K562 (cell line): ENCODE measurements around the gene SLC29A3. TPM values are rescaled to one million over a fixed set of nuclear protein-coding genes. Genes with fewer than 3 reads are reported as not detected.

Experiments
- ATAC-seq: fragments of 200-7000 bp; cut with Tn5 transposase; 3 replicates; pipeline ENCODE4 v1.9.1; 2020; ENCODE audit warnings: moderate library complexity
- BruUV-seq: library from RNA; stranded (reverse); fragments of 400-500 nt; replicated peaks from 2 replicates; lab custom pipeline; 2021; lab: Mats Ljungman, UMichigan
- CTCF ChIA-PET: fragments of 300-600 bp; formaldehyde crosslinking; extraction: SDS; loops from one replicate; lab custom pipeline; 2021; ENCODE audit warnings: low intra/inter-chr PET ratio; lab: Yijun Ruan, JAX
- POLR2A ChIA-PET: fragments of 300-600, 350-650 bp; sonication (Branson Sonifier 250); formaldehyde crosslinking; extraction: SDS; loops from one replicate; lab custom pipeline; 2021; ENCODE audit warnings: antibody characterized with exemption, inconsistent platforms; lab: Yijun Ruan, JAX
- DNase-seq, 4 experiments: peaks; one replicate each; pipeline versions ENCODE4 v3.0.0 to v3.0.0-alpha.2; 2011 to 2018; ENCODE audit warnings: low spot score in 3 of 4, mixed read lengths in 3 of 4; ENCODE audit errors: extremely low read depth in 1 of 4
- FAIRE-seq: peaks from 2 replicates; lab custom pipeline; 2011; peaks lifted over from hg19 to GRCh38; lab: Jason Lieb, UNC
- H2AFZ ChIP-seq: 2 replicates; pipeline ENCODE4 v1.6.0; 2011; ENCODE audit warnings: low read depth, low read length, control low read depth, inconsistent platforms
- H3K27ac ChIP-seq: fragments of 200-600 bp; 3 replicates; pipeline ENCODE4 v1.8.0; 2011; ENCODE audit warnings: low read depth, mild to moderate bottlenecking, control low read depth, inconsistent platforms, low read length, moderate library complexity, mixed read lengths; ENCODE audit errors: extremely low read depth
- H3K27me3 ChIP-seq, 2 experiments: fragments of 300-600 bp in 1 of 2; 2 replicates in 1 of 2; 3 replicates in 1 of 2; pipeline versions ENCODE4 v1.6.0 to v1.8.0; 2011; ENCODE audit warnings: inconsistent platforms in 2 of 2, low read length in 2 of 2, mild to moderate bottlenecking in 1 of 2, mixed read lengths in 1 of 2, moderate library complexity in 1 of 2; ENCODE audit not compliant: control insufficient read depth in 2 of 2, insufficient read depth in 2 of 2
- H3K36me3 ChIP-seq: fragments of 300-600 bp; 3 replicates; pipeline ENCODE4 v1.8.0; 2011; ENCODE audit warnings: mild to moderate bottlenecking, low read length, inconsistent platforms; ENCODE audit not compliant: control insufficient read depth, insufficient read depth
- H3K4me1 ChIP-seq, 2 experiments: fragments of 200-600 bp in 1 of 2; replicated peaks in 1 of 2; 2 replicates in 1 of 2; 3 replicates in 1 of 2; pipeline versions ENCODE4 v1.5.1 to v1.8.0; 2011; ENCODE audit warnings: inconsistent platforms in 2 of 2, low read length in 2 of 2, mild to moderate bottlenecking in 1 of 2, mixed read lengths in 1 of 2, moderate library complexity in 1 of 2; ENCODE audit not compliant: control insufficient read depth in 2 of 2, insufficient read depth in 2 of 2
- H3K4me2 ChIP-seq: 2 replicates; pipeline ENCODE4 v1.6.1; 2011; ENCODE audit warnings: low read length, control low read depth, inconsistent platforms, mixed read lengths; ENCODE audit not compliant: insufficient read depth
- H3K4me3 ChIP-seq: fragments of 200-600 bp; sonication (generic), shearing (Covaris generic); 2 replicates; pipeline ENCODE4 v1.5.1; 2016; ENCODE audit warnings: control low read depth, inconsistent platforms
- H3K79me2 ChIP-seq: fragments of 200-600 bp; 3 replicates; pipeline ENCODE4 v1.8.0; 2011; ENCODE audit warnings: low read length, inconsistent platforms; ENCODE audit not compliant: control insufficient read depth, insufficient read depth
- H3K9ac ChIP-seq, 2 experiments: 2 replicates each; pipeline versions ENCODE4 v1.6.0 to v1.6.1; 2011; ENCODE audit warnings: low read depth in 2 of 2, low read length in 2 of 2, control low read depth in 1 of 2, inconsistent platforms in 1 of 2, mild to moderate bottlenecking in 1 of 2, mixed read lengths in 1 of 2; ENCODE audit not compliant: insufficient read depth in 1 of 2
- H3K9me1 ChIP-seq: one replicate; pipeline ENCODE4 v1.6.0; 2011; ENCODE audit warnings: inconsistent platforms, mild to moderate bottlenecking, low read length, moderate library complexity; ENCODE audit not compliant: control insufficient read depth, insufficient read depth
- H3K9me3 ChIP-seq: replicated peaks from 2 replicates; pipeline ENCODE4 v1.5.1; 2011; ENCODE audit warnings: low read depth, low read length, inconsistent platforms; ENCODE audit not compliant: control insufficient read depth, insufficient read depth
- H4K20me1 ChIP-seq: replicated peaks from 2 replicates; pipeline ENCODE4 v1.6.1; 2011; ENCODE audit warnings: low read length, inconsistent platforms, mixed read lengths; ENCODE audit not compliant: control insufficient read depth, insufficient read depth
- ARNT ChIP-seq, 2 experiments: fragments of 450-650 bp; IDR thresholded peaks; 2 replicates each; pipeline ENCODE4 v1.6.1; 2016; ENCODE audit warnings: mild to moderate bottlenecking in 1 of 2
- FOXK2 ChIP-seq, 2 experiments: fragments of 450-650 bp; IDR thresholded peaks in 1 of 2; conservative IDR thresholded peaks in 1 of 2; 2 replicates each; pipeline ENCODE4 v1.6.1; 2016; ENCODE audit warnings: low read depth in 2 of 2, mild to moderate bottlenecking in 1 of 2
- LCOR ChIP-seq: sonication (generic); formaldehyde crosslinking; IDR thresholded peaks from 2 replicates; pipeline ENCODE4 v1.8.0; 2022; ENCODE audit warnings: mild to moderate bottlenecking, missing genetic modification reagents
- SIRT6 ChIP-seq: IDR thresholded peaks from one replicate; pipeline ENCODE4 v1.6.1; 2012; ENCODE audit warnings: low read depth, mild to moderate bottlenecking, control low read depth, inconsistent platforms, low read length, moderate library complexity
- SRSF1 ChIP-seq: fragments of 200-400 bp; formaldehyde crosslinking; IDR thresholded peaks from 2 replicates; pipeline ENCODE4 v1.6.1; 2017; ENCODE audit warnings: mild to moderate bottlenecking, low read depth, low read length, moderate library complexity
- TAF15 ChIP-seq: fragments of 200-400 bp; formaldehyde crosslinking; IDR thresholded peaks from 2 replicates; pipeline ENCODE4 v1.6.1; 2017; ENCODE audit warnings: mild to moderate bottlenecking, low read depth, low read length, moderate library complexity
- ZBTB7A ChIP-seq: IDR thresholded peaks from 2 replicates; pipeline ENCODE4 v1.6.1; 2011; ENCODE audit warnings: low read depth, mild to moderate bottlenecking, low read length, moderate library complexity, borderline replicate concordance; ENCODE audit not compliant: control insufficient read depth
- ZNF24 ChIP-seq: fragments of 450-650 bp; IDR thresholded peaks from 2 replicates; pipeline ENCODE4 v1.6.1; 2016
- ZNF79 ChIP-seq: fragments of 250-450 bp; sonication (Bioruptor Pico); IDR thresholded peaks from 2 replicates; pipeline ENCODE4 v1.4.0; 2020; ENCODE audit warnings: low read depth, mild to moderate bottlenecking, moderate library complexity
- WGBS: fragments of 100-300 bp; shearing (Covaris generic); methylation state at CpG from one replicate; pipeline ENCODE4 v1.1.6; 2016; ENCODE audit warnings: low coverage, mixed read lengths; ENCODE audit not compliant: insufficient coverage; ENCODE audit errors: missing lambda C conversion rate; 5-methylcytosine and 5-hydroxymethylcytosine counted together
- in situ Hi-C: fragments of 300-500 bp; cut with MboI; formaldehyde crosslinking; loops from 4 replicates; pipeline ENCODE4 v1.15.0; 2018; ENCODE audit warnings: inconsistent platforms, mixed read lengths
- intact Hi-C: fragments of 100-400 bp; cut with micrococcal nuclease; formaldehyde crosslinking; loops from 2 replicates; pipeline ENCODE4 v1.14.2; 2022
- polyA plus RNA-seq, 8 experiments: library from polyadenylated mRNA; depleted of rRNA in 4 of 8; stranded (reverse) in 5 of 8; unstranded in 3 of 8; fragments of >200 nt; fragmentation: Nextera tagmentation in 2 of 8; fragmentation: Illumina TruSeq in 1 of 8; extraction: Ambion mirVana in 2 of 8; extraction: Trizol in 1 of 8; gene quantifications; 2 replicates each; pipeline versions ENCODE4 v1.2.1 to v1.2.3, GENCODE V29; 2011 to 2014; ENCODE audit warnings: inconsistent platforms in 1 of 8, missing spikeins in 1 of 8
- total RNA-seq, 7 experiments: library from RNA; depleted of rRNA in 6 of 7; stranded (reverse); fragments of >200 nt in 6 of 7; fragmentation: Illumina TruSeq in 2 of 7; extraction: Trizol in 2 of 7; gene quantifications; 2 replicates each; pipeline versions ENCODE4 v1.2.1 to v1.2.3, GENCODE V29; 2011 to 2021; ENCODE audit warnings: low replicate concordance in 1 of 7
- TF ChIP-seq, protein P1 (sequence below): fragments of 450-650 bp; formaldehyde crosslinking; conservative IDR thresholded peaks from 2 replicates; pipeline ENCODE4 v1.4.0; 2022; ENCODE audit warnings: mild to moderate bottlenecking, missing genetic modification characterization

Gene SLC29A3
- total and polyA plus RNA-seq, 9 of the 15 experiments (the other 6 are each of a cell fraction or from before 2014, with no cell fraction given) = 2.1 to 10.7 (median 4.6) TPM

DNA sequence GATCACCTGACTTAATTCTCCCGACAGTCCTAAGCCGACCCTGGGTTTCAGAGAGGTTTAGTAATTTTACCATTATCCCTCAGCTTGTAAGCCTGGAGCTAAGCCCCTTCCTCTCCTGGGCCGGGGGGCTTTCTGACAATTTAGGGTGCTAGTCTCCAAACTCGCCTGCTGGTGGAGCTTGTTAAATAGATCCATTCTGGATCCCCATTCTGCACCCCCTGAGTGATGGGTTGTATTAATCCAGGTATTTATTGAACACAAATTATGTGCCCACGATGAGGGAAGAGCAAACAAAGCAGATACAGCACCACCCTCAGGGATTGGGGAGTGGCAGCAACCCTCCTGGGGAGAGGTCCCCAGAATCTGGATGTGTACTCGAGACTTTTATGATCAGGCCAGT is 1.3 kb upstream of the SLC29A3 start:
- Histone ChIP-seq H3K4me1 (peaks cover 16 to 23% of the 10 kb centered on the region in 2 experiments), H3K4me2 (no peak overlapping the region), H3K27ac (no peak overlapping the region), H2AFZ (no peak overlapping the region), H3K27me3 (no peaks in the 10 kb centered on the region), H3K4me3 (no peak overlapping the region), H3K9me3 (no peaks in the 10 kb centered on the region), H4K20me1 (no peaks in the 10 kb centered on the region), H3K9me1 (no peaks in the 10 kb centered on the region), H3K79me2 (0 out of 3 replicates have a peak, but pooled peaks cover 2% of the 10 kb centered on the region), H3K9ac (no peak overlapping the region), H3K36me3 (no peaks in the 10 kb centered on the region; the same call in 2 of the 3 replicates)
- 28% methylated on average over 6 of the region's 6 CpGs for WGBS
- FAIRE-seq (no peak), DNase-seq (no peak), ATAC-seq (no peak)
- in situ Hi-C loops (loop anchor here (5.0 to 25.0 kb wide), 3 partner anchors 250 to 1020 kb away; no protein-coding TSS in a partner anchor), intact Hi-C loops (loop anchor here (2.0 to 10.0 kb wide), 3 partner anchors 165 to 727 kb away; no protein-coding TSS in a partner anchor)
- ChIA-PET CTCF (interaction anchor here (2.5 to 2.8 kb wide), 2 partner anchors 252 to 579 kb away, joined by 11 to 13 read pairs; no protein-coding TSS in a partner anchor), POLR2A (interaction anchor here (0.6 to 1.8 kb wide), 4 partner anchors 10 to 1498 kb away, joined by 3 to 5 read pairs (median 3); no protein-coding TSS in a partner anchor)
- TF ChIP-seq ARNT (IDR thresholded peaks at IDR 0.05) (no peak), ZBTB7A (peak; percentile 42; the same call in 1 of the 2 replicates)
- no TSS peak for BruUV-seq

DNA sequence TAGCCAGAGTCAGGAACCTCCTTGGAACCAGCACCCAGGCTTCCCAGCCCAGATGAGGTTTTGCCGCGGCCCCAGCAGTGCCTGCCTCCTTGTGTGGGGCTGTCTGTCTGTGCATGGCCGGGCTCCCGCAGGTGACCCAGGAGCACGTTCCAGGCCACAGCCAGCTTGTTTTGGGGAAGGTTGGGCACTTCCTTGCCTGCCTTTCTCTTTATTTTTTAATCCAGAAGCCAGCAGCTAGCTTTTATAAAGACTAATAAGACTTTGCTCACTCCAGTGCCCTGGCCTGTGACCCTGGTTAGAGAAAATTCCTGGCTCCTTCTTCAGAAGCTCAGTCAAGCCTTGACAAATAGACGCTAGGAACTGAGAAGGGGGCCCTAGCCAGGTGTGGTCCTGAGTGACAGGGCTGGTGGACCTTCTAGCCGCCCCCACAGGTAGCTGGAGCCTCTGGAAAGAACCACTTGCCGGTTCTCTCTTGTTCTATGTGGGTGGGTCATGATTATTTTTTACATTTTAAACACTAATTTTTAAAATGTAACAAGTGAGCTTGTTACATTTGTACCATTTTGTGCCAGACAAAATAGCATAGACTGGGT is 837 bp downstream of the SLC29A3 start:
- Histone ChIP-seq H4K20me1 (no peaks in the 10 kb centered on the region), H3K4me1 (peaks cover 10 to 23% of the 10 kb centered on the region in 2 experiments; a peak in 4 of 5 replicates), H3K4me3 (peak overlapping the region; percentile 75), H3K9me1 (no peaks in the 10 kb centered on the region), H3K36me3 (peaks cover 16% of the 10 kb centered on the region; the same call in 2 of the 3 replicates), H3K79me2 (0 out of 3 replicates have a peak, but pooled peaks cover 2% of the 10 kb centered on the region), H3K9me3 (no peaks in the 10 kb centered on the region), H3K27me3 (no peaks in the 10 kb centered on the region), H2AFZ (peak overlapping the region; percentile 91), H3K9ac (peak overlapping the region; percentile 68 to 90), H3K4me2 (peak overlapping the region; percentile 91), H3K27ac (peak overlapping the region; percentile 62)
- FAIRE-seq (no peak), ATAC-seq (peak; percentile 51), DNase-seq (no peak)
- intact Hi-C loops = loop anchor here (1.0 to 10.0 kb wide), 4 partner anchors 58 to 725 kb away; no protein-coding TSS in a partner anchor
- POLR2A ChIA-PET = interaction anchor here (0.6 to 2.1 kb wide), 18 partner anchors 9 to 813 kb away, joined by 3 to 9 read pairs (median 4); no protein-coding TSS in a partner anchor
- CTCF ChIA-PET = interaction anchor here (0.7 to 2.8 kb wide), 8 partner anchors 15 to 576 kb away, joined by 3 to 13 read pairs (median 5); no protein-coding TSS in a partner anchor
- in situ Hi-C loops = loop anchor here (5.0 to 25.0 kb wide), 3 partner anchors 247 to 1017 kb away; no protein-coding TSS in a partner anchor
- 30% methylated on average over 8 of the region's 8 CpGs for WGBS
- TSS peak; percentile 39 for BruUV-seq
- TF ChIP-seq SIRT6 (no peak), TAF15 (no peak), ZNF79 (no peak), ZNF24 (no peak), SRSF1 (no peak), LCOR (no peak), FOXK2 (conservative IDR thresholded peaks at IDR 0.05 in 1 of 2, IDR thresholded peaks at IDR 0.05 in 1 of 2; ENCODE audit: low read depth in 2 of 2) (peak in 1 of 2 experiments; percentile 9; a peak in 1 of 4 replicates)
- TF ChIP-seq, protein P1, sequence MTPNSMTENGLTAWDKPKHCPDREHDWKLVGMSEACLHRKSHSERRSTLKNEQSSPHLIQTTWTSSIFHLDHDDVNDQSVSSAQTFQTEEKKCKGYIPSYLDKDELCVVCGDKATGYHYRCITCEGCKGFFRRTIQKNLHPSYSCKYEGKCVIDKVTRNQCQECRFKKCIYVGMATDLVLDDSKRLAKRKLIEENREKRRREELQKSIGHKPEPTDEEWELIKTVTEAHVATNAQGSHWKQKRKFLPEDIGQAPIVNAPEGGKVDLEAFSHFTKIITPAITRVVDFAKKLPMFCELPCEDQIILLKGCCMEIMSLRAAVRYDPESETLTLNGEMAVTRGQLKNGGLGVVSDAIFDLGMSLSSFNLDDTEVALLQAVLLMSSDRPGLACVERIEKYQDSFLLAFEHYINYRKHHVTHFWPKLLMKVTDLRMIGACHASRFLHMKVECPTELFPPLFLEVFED (CRISPR knock-in tag) = no peak
